Fibroblast of the conjunctiva (primary cell): ENCODE results near the gene RNF7.
"Not testable (repeated sequence)": the region's sequence is repeated elsewhere in the genome, so short reads cannot be mapped to it uniquely, and the experiment has no call there.

Experiments
- DNase-seq: peaks from one replicate; pipeline ENCODE4 v3.0.0-alpha.2; 2010; ENCODE audit warnings: low read depth

The RNF7 gene

DNA sequence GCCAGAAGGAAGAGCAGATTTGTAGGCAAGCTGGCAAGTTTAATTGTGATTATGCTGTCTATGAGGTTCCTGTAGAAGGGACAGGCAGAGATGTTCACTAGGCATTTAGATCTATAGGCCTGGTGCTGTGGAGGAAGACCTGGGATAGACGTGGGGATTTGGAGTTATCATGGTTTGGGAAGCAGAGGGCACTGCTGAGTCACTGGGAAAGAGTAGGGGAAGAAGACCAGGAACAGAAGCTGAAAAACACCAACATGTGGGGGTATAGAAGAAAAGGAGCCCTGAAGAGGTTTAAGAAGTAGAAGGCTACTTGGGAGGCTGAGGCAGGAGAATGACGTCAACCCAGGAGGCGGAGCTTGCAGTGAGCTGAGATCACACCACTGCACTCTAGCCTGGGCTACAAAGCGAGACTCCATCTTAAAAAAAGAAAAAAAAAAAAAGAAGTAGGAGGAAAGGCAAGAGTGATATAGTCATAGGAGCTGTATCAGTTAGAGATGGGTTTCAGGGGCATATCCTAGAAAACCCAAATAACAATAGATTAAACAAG is 44.4 kb downstream of the RNF7 start:
- no peak for DNase-seq

- no peak for DNase-seq
Measured at GRCh38 chr3:141783632-141784031, 45.5 kb downstream of the RNF7 start.

GRCh38 chr3:141784096-141784495 is 46.0 kb downstream of the RNF7 start:
- no peak for DNase-seq

GRCh38 chr3:141784531-141784930 is 46.4 kb downstream of the RNF7 start:
- DNase-seq: no peak

DNA sequence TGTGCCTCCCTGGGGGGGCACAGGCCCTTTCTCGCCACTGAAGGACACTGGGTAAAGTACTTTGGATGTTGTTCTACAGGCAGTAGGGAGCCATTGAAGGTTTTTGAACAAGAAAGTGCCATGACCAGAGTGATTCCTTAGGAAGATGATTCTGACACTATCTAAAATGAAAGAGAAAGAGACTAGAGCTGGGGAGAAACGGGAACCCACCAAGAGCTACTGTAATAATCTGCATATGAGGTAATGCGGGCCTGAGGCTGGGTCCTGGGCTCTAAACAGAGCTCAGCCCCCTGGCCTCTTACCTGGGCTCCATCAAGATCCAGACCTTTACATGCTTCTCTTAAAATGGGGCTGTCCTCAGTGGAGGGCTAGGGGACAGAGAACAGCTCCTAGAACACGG is 50.1 kb downstream of the RNF7 start:
- no peak for DNase-seq

- DNase-seq: not testable (repeated sequence)
Measured at GRCh38 chr3:141788750-141789149, 50.7 kb downstream of the RNF7 start.

- DNase-seq: no peak
Measured at GRCh38 chr3:141789281-141789680, 51.2 kb downstream of the RNF7 start.

- no peak for DNase-seq
Measured at GRCh38 chr3:141790171-141790570, 52.1 kb downstream of the RNF7 start.

GRCh38 chr3:141792495-141792894 is 54.4 kb downstream of the RNF7 start:
- DNase-seq: no peak

GRCh38 chr3:141793476-141794260 is 55.6 kb downstream of the RNF7 start:
- DNase-seq: no peak

GRCh38 chr3:141795276-141795675 is 57.2 kb downstream of the RNF7 start:
- DNase-seq: no peak

- no peak for DNase-seq
Measured at GRCh38 chr3:141795741-141796080, 57.6 kb downstream of the RNF7 start.

DNA sequence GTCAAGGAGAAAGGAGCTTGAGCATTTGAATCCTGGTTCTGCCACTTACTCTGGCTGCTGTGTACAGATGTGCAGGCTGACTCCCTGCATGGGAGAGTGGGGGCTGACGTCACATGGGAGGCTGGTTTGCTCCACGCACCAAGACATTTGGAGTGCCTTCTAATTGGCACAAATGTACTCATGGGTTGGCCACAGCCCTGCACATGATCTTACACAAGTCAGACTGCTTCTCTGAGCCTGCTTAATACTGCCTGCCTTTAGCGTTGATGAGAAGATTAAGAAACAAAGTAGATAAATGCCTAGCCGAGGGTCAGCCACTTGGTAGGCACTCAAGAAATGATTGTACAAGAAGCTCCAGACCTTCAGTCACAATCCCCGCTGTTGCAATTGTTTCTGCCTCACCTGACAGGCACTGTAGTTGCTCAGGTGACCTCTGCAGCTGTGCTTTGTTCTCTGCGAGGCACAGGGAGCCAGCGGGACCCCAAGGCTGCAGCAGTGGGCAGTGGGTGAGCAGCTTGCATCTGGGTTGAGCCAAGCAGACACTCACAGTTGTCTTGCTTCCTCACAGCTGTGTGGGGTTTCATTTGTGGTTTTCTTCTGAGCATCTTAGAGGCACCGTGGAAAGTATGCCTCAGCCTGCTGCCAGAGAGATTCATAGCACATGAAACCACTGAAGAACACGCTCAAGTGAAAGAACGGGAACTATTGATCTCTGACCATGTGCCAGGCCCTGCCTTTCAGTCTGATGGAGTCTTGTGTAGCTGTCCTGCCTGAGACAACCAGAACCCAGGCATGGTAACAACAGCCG is 58.2 kb downstream of the RNF7 start:
- DNase-seq: peak; percentile 13
